Osteoblast (primary cell): Measurements from ENCODE around the gene PDP2. TPM values are rescaled to one million over a fixed set of nuclear protein-coding genes. Genes with fewer than 3 reads are reported as not detected.

Source experiments
- DNase-seq: peaks from one replicate; pipeline ENCODE4 v3.0.0; 2011; ENCODE audit warnings: low spot score, mixed read lengths; ENCODE audit not compliant: insufficient read length; ENCODE audit errors: missing footprints
- H2AFZ ChIP-seq: 2 replicates; pipeline ENCODE4 v1.6.0; 2011; ENCODE audit warnings: mild to moderate bottlenecking, low read length
- H3K27ac ChIP-seq: 2 replicates; pipeline ENCODE4 v1.5.1; 2011; ENCODE audit warnings: mild to moderate bottlenecking, low read depth, low read length, moderate library complexity
- H3K27me3 ChIP-seq: 2 replicates; pipeline ENCODE4 v1.6.0; 2012; ENCODE audit warnings: mild to moderate bottlenecking, control low read depth, inconsistent platforms, low read length, moderate library complexity; ENCODE audit not compliant: insufficient read depth
- H3K36me3 ChIP-seq: 2 replicates; pipeline ENCODE4 v1.5.1; 2011; ENCODE audit warnings: mild to moderate bottlenecking, low read length, control low read depth, moderate library complexity; ENCODE audit not compliant: insufficient read depth
- H3K4me1 ChIP-seq: 2 replicates; pipeline ENCODE4 v1.5.1; 2011; ENCODE audit warnings: mild to moderate bottlenecking, low read length, control low read depth, moderate library complexity; ENCODE audit not compliant: insufficient read depth
- H3K4me2 ChIP-seq: 2 replicates; pipeline ENCODE4 v1.6.0; 2011; ENCODE audit warnings: mild to moderate bottlenecking, low read length; ENCODE audit not compliant: insufficient read depth
- H3K4me3 ChIP-seq: fragments of 200-600 bp; sonication (generic); 3 replicates; pipeline ENCODE4 v1.5.1; 2012; ENCODE audit warnings: mild to moderate bottlenecking, low read length, inconsistent platforms; ENCODE audit not compliant: insufficient read depth
- H3K79me2 ChIP-seq: 2 replicates; pipeline ENCODE4 v1.6.0; 2012; ENCODE audit warnings: mild to moderate bottlenecking, low read length, control low read depth, inconsistent platforms; ENCODE audit not compliant: insufficient read depth
- H3K9me3 ChIP-seq: 2 replicates; pipeline ENCODE4 v1.5.1; 2011; ENCODE audit warnings: low read depth, low read length, control low read depth
- H4K20me1 ChIP-seq: 2 replicates; pipeline ENCODE4 v1.6.0; 2012; ENCODE audit warnings: mild to moderate bottlenecking, low read length, control low read depth; ENCODE audit not compliant: insufficient read depth
- CTCF ChIP-seq: IDR thresholded peaks from 2 replicates; pipeline ENCODE4 v1.5.1; 2011; ENCODE audit warnings: mild to moderate bottlenecking, low read depth, low read length, moderate library complexity; ENCODE audit errors: extremely low read depth
- total RNA-seq: library from RNA; depleted of rRNA; stranded (reverse); fragments of >200 nt; gene quantifications from 2 replicates; pipeline ENCODE4 v1.2.3, GENCODE V29; 2012

PDP2 gene
- total RNA-seq, 1 donor, result 13.8 TPM

GRCh38 chr16:66920924-66921680 lies 40.8 kb downstream of the PDP2 start:
- Histone ChIP-seq H3K27ac (no peak overlapping the region), H4K20me1 (no peaks in the 10 kb centered on the region), H3K27me3 (peaks cover 47% of the 10 kb centered on the region), H3K4me1 (peaks cover 22% of the 10 kb centered on the region), H3K9me3 (no peaks in the 10 kb centered on the region), H3K4me2 (no peak overlapping the region), H3K79me2 (no peaks in the 10 kb centered on the region), H3K4me3 (no peak overlapping the region), H2AFZ (no peak overlapping the region), H3K36me3 (no peaks in the 10 kb centered on the region)
- peak; percentile 62 for DNase-seq
- no peak for TF ChIP-seq CTCF

- H4K20me1 ChIP-seq, result no peaks in the 10 kb centered on the region
- peaks cover 30% of the 10 kb centered on the region for H3K4me1 ChIP-seq
- no peak overlapping the region for H3K27ac ChIP-seq
- TF ChIP-seq CTCF, result no peak
- no peaks in the 10 kb centered on the region for H3K36me3 ChIP-seq
- H2AFZ ChIP-seq, result no peak overlapping the region
- H3K4me2 ChIP-seq, result no peak overlapping the region
- H3K79me2 ChIP-seq, result no peaks in the 10 kb centered on the region
- peaks cover 44% of the 10 kb centered on the region for H3K27me3 ChIP-seq
- H3K9me3 ChIP-seq, result no peaks in the 10 kb centered on the region
- no peak overlapping the region for H3K4me3 ChIP-seq
- DNase-seq, result peak; percentile 87
These were observed 41.6 kb downstream of the PDP2 start for GRCh38 chr16:66921729-66922450.

GRCh38 chr16:66923247-66923731 lies 43.0 kb downstream of the PDP2 start:
- H3K4me2 ChIP-seq, result peak overlapping the region; percentile 53
- peaks cover 44% of the 10 kb centered on the region for H3K27me3 ChIP-seq
- DNase-seq, result peak; percentile 98
- no peak overlapping the region for H3K27ac ChIP-seq
- TF ChIP-seq CTCF, result no peak
- no peak overlapping the region for H2AFZ ChIP-seq
- no peaks in the 10 kb centered on the region for H3K9me3 ChIP-seq
- peaks cover 43% of the 10 kb centered on the region for H3K4me1 ChIP-seq
- H3K36me3 ChIP-seq, result no peaks in the 10 kb centered on the region
- peak overlapping the region; percentile 46 for H3K4me3 ChIP-seq
- H3K79me2 ChIP-seq, result no peaks in the 10 kb centered on the region
- H4K20me1 ChIP-seq, result no peaks in the 10 kb centered on the region

- Histone ChIP-seq H3K4me3 (peak overlapping the region; percentile 46), H3K27ac (no peak overlapping the region), H4K20me1 (no peaks in the 10 kb centered on the region), H3K4me1 (peaks cover 47% of the 10 kb centered on the region), H3K27me3 (peaks cover 43% of the 10 kb centered on the region), H3K79me2 (no peaks in the 10 kb centered on the region), H3K9me3 (no peaks in the 10 kb centered on the region), H2AFZ (no peak overlapping the region), H3K36me3 (no peaks in the 10 kb centered on the region), H3K4me2 (peak overlapping the region; percentile 53)
- no peak for TF ChIP-seq CTCF
- DNase-seq, result peak; percentile 60
These were observed 43.6 kb downstream of the PDP2 start for GRCh38 chr16:66923866-66924265.
